H4 (cell line): ENCODE data around the gene MYO9A. TPM values are rescaled to one million over a fixed set of nuclear protein-coding genes. Genes with fewer than 3 reads are reported as not detected.
"Not testable (repeated sequence)": the region's sequence is repeated elsewhere in the genome, so short reads cannot be mapped to it uniquely, and the experiment has no call there.

Experiments
- DNase-seq: peaks from one replicate; pipeline ENCODE4 v3.0.0-alpha.2; 2015; ENCODE audit warnings: low spot score
- total RNA-seq: library from RNA; depleted of rRNA; stranded (reverse); fragments of >200 nt; shearing (Covaris generic); gene quantifications from 2 replicates; pipeline ENCODE4 v1.2.3, GENCODE V29; 2014

Gene MYO9A
- total RNA-seq, 1 experiment from 2014 or later: 9.4 TPM

DNA sequence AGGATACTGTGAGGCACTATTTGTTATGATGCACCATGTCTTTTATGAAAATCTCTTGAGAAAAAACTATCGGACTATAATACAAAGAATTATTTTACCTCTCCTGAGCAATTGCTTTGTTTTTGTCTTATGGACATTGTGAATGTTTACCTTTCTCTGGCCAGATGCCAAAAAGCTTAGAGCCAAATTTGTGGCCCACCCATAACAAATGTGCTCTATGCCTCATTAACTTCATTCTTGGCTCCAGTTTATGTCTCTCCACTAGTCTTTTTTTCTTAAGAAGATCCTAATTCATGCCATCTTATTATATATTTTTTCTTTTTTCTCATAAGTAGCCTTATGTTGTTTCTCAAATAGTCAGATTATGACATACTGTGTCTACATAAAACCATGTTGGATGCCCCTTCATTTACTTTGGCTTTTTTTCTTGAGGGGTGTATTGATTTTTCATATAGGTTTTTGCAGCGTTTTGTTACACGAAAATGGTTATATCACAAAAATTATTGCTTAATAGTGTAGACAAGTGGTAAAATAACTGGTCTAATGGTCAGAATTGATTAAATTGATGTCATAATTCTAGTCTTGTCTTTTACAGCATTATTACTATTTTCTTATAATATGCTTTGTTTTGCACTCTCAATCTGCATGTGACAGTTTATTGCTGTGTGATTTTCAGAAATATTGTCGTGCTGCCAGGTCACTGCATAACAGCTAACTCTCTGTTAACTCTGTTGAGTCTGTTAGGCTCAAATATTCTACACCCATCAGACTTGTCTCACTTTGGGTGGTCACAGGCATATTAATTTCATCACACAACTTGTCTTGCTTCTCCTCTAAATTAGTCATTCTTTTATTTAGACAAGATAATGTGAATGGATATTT is 18.5 kb upstream of the MYO9A start:
- no peak for DNase-seq

DNA sequence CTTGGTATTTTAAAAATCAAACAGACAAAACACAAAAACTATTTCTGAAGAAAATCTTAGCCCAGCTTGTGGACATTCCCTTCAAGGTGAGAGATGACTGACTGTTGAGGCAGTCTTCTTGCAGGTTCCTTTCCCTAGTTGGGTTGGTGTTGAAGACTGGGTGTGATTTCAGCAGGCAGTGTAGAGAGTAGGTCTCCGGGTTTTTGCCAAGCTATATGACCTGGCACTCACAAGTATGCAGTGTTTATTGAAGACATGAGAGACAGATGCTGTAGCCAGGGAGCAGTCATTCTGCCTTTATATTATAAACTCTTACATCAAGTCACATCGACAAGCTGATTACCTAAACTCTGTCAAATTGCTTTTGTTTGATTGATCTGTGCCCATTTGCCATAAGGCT is 17.8 kb upstream of the MYO9A start:
- DNase-seq: no peak

DNA sequence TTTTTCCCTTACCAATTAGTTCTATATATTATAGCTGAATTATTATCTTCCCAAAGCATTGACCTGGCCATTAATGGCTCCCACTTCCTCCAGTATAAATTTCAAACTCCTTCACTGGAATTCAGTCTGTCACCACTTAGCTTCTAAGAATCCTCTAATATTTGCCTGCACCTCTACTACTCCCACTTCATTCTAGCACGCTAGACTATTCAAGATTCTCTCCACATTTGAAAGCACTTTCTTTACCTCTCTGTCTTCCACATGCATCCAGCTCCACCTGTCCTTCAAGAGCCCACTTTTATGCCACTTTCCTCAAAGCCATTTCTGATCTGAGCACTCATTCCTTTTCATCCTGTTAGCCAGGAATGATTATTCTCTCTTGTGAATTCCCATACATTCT is 15.3 kb upstream of the MYO9A start:
- no peak for DNase-seq

DNA sequence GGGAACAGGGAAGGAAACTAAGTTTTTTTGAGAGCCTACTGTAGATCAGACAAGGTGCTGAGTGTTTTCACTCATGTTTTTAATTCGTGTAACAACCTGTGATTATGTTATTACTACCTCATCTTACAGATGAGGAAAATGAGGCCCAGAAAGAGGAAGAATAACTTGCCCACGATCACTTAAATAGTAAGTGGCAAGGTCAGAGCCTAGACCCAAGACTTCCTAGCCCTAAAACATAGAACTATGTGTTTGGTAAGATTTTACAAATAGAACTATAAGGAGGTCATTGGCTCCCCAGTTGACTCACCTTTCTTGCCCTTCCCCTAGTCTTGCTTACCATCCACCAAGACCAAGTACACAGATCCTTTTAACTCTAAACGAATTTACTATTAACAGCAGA is 14.0 kb upstream of the MYO9A start:
- DNase-seq: no peak

DNA sequence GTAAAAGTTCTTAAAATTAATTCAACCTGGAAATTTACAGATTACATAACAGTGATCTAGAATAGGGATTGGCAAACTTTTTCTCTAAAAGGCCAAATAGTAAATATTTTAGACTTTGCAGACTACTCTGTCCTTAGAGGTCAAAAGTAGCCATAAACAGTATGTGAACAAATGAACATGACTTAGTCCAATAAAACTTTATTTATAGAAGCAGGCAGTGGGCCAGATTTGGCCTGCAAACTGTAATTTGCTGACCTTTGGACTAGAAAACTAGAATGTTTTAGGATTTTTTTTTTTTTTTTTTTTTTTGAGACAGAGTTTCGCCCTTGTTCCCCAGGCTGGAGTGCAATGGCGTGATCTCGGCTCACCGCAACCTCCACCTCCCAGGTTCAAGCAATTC is 12.3 kb upstream of the MYO9A start:
- no peak for DNase-seq

DNA sequence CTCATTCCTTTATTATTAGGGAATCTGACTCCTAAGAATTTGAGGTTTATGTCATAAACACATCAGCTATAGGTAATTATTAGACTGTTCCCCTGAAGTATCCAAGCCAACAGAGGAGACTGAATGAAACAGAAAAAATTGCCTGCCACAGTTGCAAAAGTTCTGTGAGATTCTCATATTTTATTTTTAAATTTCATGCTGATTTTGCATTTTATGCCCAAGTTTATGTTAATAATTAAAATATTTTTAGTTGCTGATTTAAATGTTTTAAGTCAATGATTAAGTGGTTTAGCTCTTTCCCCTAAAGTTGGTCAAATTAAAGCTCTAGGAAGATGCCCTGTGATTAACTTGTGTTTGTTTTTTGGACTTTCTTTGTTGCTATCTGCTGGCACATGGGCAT is 10.4 kb upstream of the MYO9A start:
- DNase-seq: no peak

DNA sequence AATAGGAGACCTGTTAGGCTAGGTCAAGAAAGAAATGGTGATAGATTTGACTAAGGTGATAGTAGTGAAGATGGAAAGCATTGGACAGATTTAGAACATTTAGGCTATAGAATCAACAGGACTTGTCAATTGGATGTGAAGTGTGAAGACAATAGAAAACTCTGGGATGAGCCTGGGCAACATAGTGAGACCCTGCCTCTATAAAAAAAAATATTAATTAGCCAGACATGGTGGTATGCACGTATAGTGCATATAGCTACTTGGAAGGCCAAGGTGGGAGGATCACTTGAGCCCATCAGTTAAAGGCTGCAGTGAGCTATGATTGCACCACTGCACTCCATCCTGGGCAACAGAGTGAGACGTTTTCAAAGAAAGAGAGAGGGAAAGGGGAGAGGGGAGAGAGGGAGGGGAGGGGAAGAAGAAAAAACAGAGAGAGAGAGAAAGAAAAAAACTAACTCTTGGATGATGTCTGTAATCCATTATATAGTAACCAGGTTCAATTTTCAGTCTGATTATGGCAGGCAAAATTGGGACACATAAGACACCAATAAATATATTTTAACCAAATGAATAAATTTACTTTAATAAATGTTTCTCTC is 9.9 kb upstream of the MYO9A start:
- DNase-seq: no peak

DNA sequence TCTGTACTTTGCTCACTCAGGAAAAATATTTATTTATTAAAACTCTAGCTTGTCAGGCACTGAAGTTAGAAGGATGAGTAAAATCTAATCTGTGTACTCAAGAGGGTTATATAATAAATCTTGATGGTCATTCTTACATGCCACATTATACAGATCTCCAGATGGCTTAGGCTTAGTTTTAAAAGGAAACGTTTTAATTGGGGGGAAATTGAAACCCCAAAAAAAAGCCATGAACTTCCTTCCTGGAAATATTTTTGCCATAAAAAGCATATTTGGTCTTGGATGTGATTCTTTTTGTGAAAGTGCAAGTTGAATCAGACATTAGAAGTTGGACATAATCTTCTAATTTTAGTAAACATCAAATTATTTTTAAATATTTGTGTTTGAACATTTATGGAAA is 6.3 kb upstream of the MYO9A start:
- no peak for DNase-seq

DNA sequence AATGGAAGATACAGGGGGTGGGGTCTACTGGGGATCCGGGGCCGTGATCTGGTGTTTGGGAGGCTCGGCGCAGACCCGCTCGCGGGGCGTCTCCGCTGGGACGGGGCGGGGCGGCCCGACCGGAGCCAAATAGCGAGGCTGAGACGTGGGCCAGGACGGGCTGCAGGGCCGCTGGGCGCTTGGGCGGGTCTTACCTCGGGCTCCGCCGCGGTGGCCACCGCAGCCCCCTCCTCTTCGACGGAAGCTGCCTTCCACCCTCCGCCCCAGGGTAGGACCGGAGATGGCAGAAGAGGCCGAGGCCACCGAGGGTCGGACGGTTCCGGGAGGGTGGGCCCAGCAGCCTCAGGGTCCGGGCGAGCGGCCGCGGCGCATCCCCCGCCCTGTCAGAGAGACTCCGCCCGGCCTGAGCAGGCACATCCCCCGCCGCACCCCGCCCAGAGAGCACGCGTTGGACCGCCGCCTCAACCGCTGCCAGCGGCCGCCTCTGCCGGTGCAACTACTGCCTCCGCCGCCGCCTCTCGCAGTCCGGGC is 399 bp downstream of the MYO9A start:
- peak; percentile 56 for DNase-seq

DNA sequence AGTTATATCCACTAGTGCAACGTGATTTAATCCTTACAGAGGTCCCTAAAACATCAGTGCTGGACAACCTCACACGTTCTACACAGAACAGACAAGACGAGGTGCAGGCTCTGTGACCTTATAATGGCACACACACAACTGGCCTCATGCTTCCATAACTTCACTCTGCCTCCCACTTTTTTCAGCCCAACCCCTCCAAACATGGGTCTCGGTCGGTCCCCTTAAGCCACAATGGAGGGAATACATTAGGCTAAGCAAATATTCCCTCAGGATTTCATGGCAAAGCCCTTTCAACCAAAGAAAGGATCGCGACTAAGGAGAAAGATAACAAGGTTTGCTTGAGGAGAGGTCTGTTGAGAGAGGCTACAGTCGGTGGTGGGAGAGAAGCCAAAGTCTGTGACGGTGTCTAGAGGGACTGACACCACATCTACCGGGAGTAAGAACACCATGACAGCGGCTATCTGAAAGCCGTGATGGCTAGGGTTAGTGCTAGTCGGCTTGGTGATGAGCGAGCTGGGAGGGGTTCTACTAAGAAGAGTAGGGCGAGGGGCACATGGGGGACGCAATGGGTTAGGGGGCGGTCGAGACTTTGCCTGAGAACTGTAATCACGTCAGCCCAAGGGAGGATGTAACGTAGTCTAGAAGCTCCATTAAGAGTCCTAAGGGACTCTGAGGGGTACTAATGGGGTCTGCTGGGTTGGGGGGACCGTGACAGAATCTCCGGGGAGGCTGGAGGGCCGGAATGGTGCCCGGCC is 1.0 kb downstream of the MYO9A start:
- peak; percentile 17 for DNase-seq

DNA sequence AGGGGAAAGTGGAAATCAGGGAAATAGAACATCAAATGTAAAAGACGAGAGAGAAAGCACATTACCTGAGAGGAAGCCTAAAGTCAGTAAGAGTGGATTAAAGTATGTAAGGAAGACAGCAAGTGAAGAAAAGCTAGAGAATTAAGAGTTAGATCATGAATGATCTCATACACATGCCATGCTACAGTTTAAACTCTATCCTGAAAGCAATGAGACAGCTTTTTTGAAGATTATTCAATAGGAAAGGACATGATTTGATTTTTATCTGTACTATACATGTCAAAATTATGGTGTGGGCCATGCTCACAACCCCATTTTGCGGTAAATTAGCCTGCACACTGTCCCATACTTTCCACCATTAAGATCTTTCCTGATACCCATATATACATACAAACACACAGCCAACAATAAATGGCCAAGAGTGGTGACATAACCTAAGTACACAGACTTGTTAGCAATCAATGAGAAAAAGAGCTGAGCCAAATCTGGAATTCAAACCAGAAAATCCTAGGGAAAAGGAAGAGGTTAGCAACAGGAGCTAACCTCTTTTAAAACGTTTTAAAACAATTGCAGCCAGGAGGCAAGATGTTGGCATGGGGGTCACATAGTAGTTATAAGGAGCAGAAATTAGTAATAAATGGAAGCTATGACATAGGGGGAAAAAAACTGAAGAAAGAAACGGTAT is 4.5 kb downstream of the MYO9A start:
- DNase-seq: no peak

DNA sequence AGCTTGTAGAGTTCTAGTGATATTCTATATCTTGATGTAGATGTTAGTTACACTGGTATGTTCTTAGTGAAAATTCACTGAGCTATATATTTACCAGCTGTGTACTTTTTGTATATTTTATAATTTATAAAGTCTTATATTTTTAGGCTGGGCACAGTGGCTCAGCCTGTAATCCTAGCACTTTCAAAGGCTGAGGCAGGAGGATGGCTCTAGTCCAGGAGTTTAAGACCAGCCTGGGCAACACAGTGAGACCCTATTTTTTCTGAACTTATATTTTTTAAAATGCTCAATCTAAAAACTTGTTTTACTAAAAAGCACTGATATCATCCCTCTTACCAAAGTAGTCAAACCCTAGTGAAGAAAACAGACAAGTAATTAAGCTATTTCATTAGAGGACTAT is 5.1 kb downstream of the MYO9A start:
- DNase-seq: no peak

DNA sequence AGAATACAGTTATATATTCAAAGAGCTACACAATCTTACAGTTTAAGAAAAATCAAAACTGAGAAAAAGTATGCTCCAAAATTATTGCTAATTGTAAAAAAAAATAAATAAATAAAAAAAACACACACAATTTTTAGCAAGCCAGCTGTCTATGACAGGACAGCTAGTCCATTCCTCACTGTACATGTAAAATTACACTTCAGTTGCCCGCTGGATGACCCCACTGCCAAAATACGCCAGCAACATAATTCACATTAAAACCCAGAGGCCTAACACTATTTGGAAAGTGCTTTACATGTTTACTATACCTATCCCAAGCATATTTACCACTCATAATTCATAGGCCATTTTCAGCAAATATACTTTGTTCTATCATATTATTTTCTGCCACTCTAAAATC is 5.8 kb downstream of the MYO9A start:
- DNase-seq: no peak

DNA sequence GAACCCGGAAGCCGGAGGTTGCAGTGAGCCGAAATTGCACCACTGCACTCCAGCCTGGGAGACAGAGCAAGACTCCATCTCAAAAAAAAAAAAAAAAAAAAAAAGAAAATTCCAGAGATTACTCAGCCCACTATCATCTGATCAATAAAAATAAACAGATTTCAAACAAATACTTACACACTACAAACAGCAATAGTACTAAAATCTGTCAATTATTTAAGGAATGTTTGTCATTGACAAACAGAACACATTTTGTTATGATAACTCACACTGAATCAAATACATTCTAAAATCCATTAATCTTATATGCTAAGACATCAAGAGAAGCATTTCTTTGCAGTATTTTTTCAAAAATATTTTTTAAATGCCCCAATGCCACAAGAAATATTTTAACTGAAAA is 7.6 kb downstream of the MYO9A start:
- DNase-seq: no peak

DNA sequence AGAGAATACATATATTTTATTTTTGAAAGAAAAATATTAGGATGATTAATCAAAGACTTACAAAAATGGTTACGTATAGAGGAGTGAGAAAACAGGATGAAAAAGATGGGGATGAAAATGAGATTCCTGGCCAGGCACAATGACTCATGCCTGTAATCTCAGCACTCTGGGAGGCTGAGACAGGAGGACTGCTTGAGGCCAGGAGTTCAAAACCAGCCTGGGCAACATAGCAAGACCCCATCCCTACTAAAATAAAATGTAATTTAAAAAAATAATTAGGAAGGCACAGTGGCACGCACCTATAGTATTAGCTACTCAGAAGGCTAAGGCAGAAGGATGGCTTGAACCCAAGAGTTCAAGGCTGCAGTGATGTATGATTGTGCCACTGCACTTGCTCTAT is 11.9 kb downstream of the MYO9A start:
- no peak for DNase-seq

DNA sequence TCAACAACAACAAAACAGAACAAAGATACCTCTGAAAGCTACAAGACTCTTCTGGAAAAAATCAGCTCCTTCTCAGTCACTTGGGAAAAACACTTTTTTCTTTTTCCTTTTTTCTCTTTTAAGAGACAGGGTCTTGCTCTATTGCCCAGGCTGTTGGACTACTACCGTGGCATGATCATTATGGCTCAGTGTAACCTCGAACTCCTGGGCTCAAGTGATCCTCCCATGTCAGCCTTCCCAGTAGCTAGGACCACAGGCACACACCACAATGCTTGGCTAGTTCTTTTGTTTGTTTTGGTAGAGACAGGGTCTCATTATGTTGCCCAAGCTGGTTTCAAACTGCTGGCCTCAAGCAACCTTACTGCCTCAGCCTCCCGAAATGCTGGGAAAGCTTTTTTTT is 12.8 kb downstream of the MYO9A start:
- DNase-seq: no peak

DNA sequence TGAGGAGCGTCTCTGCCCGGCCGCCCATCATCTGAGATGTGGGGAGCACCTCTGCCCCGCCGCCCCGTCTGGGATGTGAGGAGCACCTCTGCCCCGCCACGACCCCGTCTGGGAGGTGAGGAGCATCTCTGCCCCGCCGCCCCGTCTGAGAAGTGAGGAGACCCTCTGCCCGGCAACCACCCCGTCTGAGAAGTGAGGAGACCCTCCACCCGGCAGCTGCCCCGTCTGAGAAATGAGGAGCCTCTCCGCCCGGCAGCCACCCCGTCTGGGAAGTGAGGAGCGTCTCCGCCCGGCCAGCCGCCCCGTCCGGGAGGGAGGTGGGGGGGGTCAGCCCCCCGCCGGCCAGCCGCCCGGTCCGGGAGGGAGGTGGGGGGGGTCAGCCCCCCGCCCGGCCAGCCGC is 17.4 kb downstream of the MYO9A start:
- not testable (repeated sequence) for DNase-seq

DNA sequence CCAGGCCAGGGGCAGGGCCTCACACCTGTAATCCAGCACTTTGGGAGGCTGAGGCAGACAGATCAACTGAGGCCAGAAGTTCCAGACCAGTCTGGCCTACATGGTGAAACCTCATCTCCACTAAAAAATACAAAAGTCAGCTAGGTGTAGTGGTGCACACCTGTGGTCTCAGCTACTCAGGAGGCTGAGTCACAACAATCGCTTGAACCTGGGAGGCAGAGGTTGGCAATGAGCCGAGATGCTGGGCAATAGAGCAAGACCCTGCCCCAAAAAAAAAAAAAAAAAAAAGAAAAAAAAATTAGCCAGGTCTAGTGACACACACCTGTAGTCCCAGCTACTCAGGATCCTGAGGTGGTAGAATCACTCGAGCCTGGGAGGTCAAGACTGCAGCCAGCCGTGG is 18.8 kb downstream of the MYO9A start:
- no peak for DNase-seq

DNA sequence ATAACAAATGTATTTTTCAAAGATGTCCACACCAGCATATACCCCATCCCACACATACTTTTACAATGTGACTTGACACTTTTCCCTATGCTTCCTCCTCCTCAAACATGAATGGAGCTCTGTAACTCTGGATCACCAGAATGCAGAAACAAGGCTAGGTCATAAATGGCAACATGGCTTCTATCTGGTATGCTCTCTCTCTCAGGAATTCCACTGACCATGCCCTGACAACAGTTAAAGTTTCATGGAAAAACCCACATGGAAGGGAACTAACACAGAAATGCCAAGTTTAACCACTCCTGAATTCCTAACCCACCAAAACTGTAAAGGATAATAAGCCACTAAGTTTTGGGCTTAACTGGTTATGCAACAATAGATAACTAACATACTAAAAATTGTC is 19.9 kb downstream of the MYO9A start:
- no peak for DNase-seq

DNA sequence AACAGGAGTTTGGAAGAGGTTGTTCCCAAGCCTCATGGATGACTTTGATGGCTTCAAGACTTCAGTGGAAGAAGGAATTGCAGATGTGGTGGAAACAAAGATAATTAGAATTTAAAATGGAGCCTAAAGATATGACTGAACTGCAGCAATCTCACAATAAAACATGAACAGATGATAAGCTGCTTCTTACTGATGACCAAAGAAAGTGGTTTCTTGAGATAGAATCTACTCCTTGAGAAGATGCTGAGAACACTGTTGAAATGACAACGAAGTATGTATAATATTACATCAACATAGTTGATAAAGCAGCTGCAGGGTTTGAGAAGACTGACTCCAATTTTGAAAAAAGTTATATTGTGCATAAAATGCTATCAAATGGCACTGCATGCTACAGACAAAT is 21.2 kb downstream of the MYO9A start:
- no peak for DNase-seq

DNA sequence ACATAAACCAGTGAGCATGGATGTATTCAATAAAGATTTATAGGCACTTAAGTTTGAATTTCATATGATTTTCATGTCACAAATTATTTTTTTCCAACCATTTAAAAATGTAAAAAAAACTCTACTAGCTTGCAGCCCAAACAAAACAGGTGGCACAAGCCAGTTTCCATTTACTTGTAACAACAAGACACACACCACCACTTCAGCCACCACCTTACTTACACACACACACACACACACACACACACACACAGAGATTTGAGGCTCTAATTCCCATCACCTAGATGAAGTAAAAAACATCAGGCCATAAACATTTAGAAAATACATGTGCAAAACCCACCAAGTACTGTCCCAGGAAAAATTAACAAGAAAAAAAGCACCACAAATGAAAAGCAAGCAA is 25.3 kb downstream of the MYO9A start:
- no peak for DNase-seq

DNA sequence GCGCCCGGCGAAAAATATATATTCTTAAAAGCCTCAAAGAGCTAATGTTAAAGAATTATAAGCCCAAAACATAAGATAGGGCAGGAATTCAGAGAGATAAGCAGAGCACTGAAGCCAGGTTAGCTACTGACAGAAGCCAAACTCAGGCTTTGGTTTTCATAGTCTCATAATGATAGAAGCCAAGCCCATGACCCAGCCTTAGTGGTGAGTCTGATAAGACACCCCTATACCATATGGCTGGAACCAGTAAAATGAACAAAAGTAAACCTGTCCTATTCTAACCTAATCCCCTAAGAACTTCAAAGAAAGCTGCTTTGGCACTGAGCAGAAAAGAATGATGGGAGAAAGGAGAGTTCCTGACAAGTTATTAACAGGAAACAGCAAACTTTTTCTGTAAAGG is 25.9 kb downstream of the MYO9A start:
- DNase-seq: no peak
